Omental fat pad (tissue), 4 donors: Measurements from ENCODE around the gene DSTN. TPM values are rescaled to one million over a fixed set of nuclear protein-coding genes. Genes with fewer than 3 reads are reported as not detected.

ENCODE experiments used
- ATAC-seq: fragments of 150-250 bp; one replicate; pipeline ENCODE4 v1.9.1; 2016; ENCODE audit warnings: mild to moderate bottlenecking, moderate library complexity; ENCODE audit not compliant: low FRiP score
- DNase-seq: peaks from one replicate; pipeline ENCODE4 v3.0.0-alpha.2; 2019; ENCODE audit warnings: low spot score
- CTCF ChIP-seq, 3 donors: fragments of 450-650 bp; IDR thresholded peaks; one replicate each; pipeline ENCODE4 v1.5.1; 2016 to 2017; ENCODE audit warnings: antibody characterized with exemption in 3 of 3, mild to moderate bottlenecking in 3 of 3, moderate library complexity in 2 of 3
- total RNA-seq, 4 donors: library from RNA; depleted of rRNA; stranded (reverse); fragments of >200 nt; gene quantifications; one replicate each; pipeline ENCODE4 v1.1.0, GENCODE V29; 2016

DSTN gene
- total RNA-seq, 4 donors from 2014 or later = 147 to 228 (median 170) TPM

GRCh38 chr20:17609811-17610377 is 40.0 kb downstream of the DSTN start:
- TF ChIP-seq CTCF (IDR thresholded peaks at IDR 0.05) = no peak
- ATAC-seq = no peak
- DNase-seq = no peak

GRCh38 chr20:17610566-17611289 is 40.9 kb downstream of the DSTN start:
- TF ChIP-seq CTCF (IDR thresholded peaks at IDR 0.05) = no peak
- ATAC-seq (no peak), DNase-seq (no peak)

- DNase-seq (no peak), ATAC-seq (peak; percentile 25)
- TF ChIP-seq CTCF (IDR thresholded peaks at IDR 0.05) = no peak
Measured at GRCh38 chr20:17611290-17611539, 41.3 kb downstream of the DSTN start.

- no peak for ATAC-seq
- no peak for TF ChIP-seq CTCF (IDR thresholded peaks at IDR 0.05)
- no peak for DNase-seq
Measured at GRCh38 chr20:17611540-17612286, 41.8 kb downstream of the DSTN start.

- no peak for TF ChIP-seq CTCF (IDR thresholded peaks at IDR 0.05)
- no peak for DNase-seq
Measured at GRCh38 chr20:17612287-17612991, 42.6 kb downstream of the DSTN start.

GRCh38 chr20:17612992-17613327 is 43.1 kb downstream of the DSTN start:
- ATAC-seq = no peak
- DNase-seq = no peak
- no peak for TF ChIP-seq CTCF (IDR thresholded peaks at IDR 0.05)

More at GRCh38 chr20:17612287-17612991, 42.6 kb downstream of the DSTN start:
- ATAC-seq = no peak
